GM12891 (cell line): ENCODE data around the gene POR.
A peak's percentile ranks its signal among the peaks of the same experiment; 100 is the strongest.

Experiments used
- PAX5 ChIP-seq: IDR thresholded peaks from 2 replicates; pipeline ENCODE4 v1.6.1; 2011; ENCODE audit warnings: low read length, moderate library complexity, mild to moderate bottlenecking; ENCODE audit not compliant: insufficient read depth, severe bottlenecking
- POLR2A ChIP-seq: IDR thresholded peaks from 2 replicates; pipeline ENCODE4 v1.6.1; 2011; ENCODE audit warnings: low read depth, low read length, control low read depth
- POLR2AphosphoS5 ChIP-seq: IDR thresholded peaks from 2 replicates; pipeline ENCODE4 v1.6.1; 2011; ENCODE audit warnings: low read depth, low read length, control low read depth
- POU2F2 ChIP-seq: IDR thresholded peaks from 2 replicates; pipeline ENCODE4 v1.6.1; 2011; ENCODE audit warnings: low read depth, mild to moderate bottlenecking, control low read depth, low read length, moderate library complexity
- SPI1 ChIP-seq: IDR thresholded peaks from 2 replicates; pipeline ENCODE4 v1.6.1; 2011; ENCODE audit warnings: low read depth, low read length, control low read depth
- TAF1 ChIP-seq: IDR thresholded peaks from 2 replicates; pipeline ENCODE4 v1.6.1; 2011; ENCODE audit warnings: low read depth, low read length, control low read depth

DNA sequence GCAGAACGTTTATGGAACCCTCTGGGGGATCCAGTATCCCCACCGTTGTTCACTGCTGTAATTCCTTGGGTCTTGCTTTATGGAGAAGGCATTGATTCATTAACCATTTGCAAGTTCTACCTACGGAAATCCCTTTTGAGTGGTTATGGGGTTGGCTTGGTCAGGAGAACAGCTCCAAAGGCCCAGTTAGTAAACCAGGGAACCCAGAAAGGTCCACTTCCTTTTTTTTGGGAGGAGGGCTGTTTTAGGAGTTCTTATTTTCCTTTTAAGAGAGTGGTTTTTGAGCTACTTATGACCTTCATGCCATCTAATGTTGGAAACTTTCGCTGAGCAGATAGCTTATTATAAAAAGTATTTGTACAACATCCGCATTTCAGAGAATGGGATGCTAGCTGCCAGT, 1.3 kb downstream of the POR start:
- TF ChIP-seq SPI1 (peak; percentile 91), POLR2AphosphoS5 (no peak), POLR2A (no peak), TAF1 (no peak), POU2F2 (no peak), PAX5 (no peak)
